ENCODE results near the gene MAP3K19.
"Not testable (repeated sequence)": the region's sequence is repeated elsewhere in the genome, so short reads cannot be mapped to it uniquely, and the experiment has no call there.

Gene MAP3K19

GRCh38 chr2:134980639-134981038, 66.6 kb downstream of the MAP3K19 start:
- no peak for DNase-seq (ENCODE audit: low read depth in 2 of 2)

- no peak for DNase-seq (ENCODE audit: low read depth in 2 of 2)
These were observed 68.0 kb downstream of the MAP3K19 start for GRCh38 chr2:134979221-134979620.

GRCh38 chr2:134977104-134977503, 70.1 kb downstream of the MAP3K19 start:
- not testable (repeated sequence) for DNase-seq (ENCODE audit: low read depth in 2 of 2)

GRCh38 chr2:134976074-134976702, 71.1 kb downstream of the MAP3K19 start:
- no peak for DNase-seq (ENCODE audit: low read depth in 2 of 2)

DNA sequence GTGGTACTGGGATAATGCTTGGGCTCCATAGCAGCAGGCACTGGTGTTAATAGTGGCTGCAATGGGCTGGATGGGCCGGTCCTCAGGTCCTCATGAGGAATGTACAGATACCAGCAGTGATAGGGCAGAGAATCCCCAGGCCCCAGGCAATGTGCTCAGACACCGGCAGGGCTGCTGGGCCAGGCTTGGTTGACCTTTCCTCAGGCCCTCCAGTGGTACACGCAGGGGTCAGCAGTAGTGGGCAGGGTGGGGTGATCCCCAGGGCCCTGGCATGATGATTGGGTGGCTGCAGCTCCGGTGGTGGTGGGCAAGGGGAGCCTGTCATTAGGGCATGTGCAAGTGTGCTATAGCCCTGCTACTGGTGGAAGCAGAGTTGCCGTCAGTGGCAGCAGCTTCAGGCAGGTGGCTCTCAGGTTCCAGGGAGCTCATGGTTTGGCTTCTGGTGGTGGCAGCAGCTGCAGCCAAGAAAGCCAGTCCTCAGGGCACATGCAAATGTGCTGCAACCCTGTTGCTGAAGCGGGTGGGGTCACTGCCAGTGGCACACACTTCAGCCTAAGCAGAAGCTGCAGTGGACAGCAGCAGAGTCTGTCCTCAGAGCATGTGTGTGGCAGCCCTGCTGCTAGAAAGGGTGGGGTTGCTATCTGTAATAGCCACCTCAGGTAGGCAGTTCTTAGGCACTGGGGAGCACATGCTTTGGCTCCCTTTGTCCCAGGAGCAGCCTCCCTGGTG, 71.8 kb downstream of the MAP3K19 start:
- DNase-seq (ENCODE audit: low read depth in 2 of 2): no peak

DNA sequence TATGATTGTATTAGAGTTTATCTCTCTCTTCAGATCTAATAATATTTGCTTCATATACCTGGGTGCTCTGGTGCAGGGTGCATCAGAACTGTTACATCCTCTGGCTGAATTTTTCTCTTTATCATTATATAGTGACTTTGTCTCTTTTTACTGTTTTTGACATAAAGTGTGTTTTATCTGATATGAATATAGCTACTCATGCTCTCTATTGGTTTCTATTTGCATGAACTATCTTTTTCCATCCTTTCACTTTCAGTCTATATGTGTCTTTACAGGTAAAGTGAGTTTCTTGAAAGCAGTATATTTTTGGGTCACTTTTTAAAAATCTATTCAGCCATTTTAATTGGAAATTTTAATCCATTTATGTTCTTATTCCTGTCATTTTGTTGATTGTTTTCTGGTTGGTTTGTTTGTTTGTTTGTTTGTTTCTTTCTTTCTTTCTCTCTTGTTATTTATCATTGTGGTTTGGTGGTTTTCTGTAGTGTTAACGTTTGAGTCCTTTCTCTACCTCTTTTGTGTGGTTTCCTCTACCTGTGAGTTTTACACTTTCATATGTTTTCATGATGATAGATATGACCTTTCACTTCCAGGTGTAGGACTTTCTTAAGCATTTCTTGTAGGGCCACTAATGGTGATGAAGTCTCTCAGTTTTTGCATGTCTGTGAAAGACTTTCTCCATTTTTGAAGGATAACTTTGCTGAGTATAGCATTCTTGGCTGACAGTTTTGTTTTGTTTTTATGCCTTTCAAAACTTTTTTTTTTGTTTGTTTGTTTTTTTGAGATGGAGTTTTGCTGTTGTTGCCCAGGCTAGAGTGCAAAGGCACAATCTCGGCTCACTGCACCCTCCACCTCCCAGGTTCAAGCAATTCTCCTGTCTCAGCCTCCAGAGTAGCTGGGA, 73.8 kb downstream of the MAP3K19 start:
- no peak for DNase-seq (ENCODE audit: low read depth in 2 of 2)

DNA sequence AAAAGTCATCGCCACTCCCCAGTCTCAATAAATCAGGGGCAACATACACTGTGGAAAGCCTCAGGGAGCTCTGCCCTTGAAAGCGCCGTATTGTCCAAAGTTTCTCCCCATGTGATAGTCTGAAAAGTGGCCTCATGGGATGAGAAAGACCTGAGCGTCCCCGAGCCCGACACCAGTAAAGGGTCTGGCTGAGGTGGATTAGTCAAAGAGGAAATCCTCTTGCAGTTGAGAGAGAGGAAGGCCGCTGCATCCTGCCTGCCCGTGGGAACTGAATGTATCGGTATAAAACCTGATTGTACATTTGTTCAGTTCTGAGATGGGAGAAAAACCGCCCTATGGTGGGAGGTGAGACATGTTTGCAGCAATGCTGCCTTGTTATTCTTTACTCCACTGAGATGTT, 80.1 kb downstream of the MAP3K19 start:
- not testable (repeated sequence) for DNase-seq (ENCODE audit: low read depth in 2 of 2)

GRCh38 chr2:134957477-134957876, 89.8 kb downstream of the MAP3K19 start:
- no peak for DNase-seq (ENCODE audit: low read depth in 2 of 2)

GRCh38 chr2:134955744-134956143, 91.5 kb downstream of the MAP3K19 start:
- no peak for DNase-seq (ENCODE audit: low read depth in 2 of 2)

- DNase-seq (ENCODE audit: low read depth in 2 of 2): no peak
These were observed 93.2 kb downstream of the MAP3K19 start for GRCh38 chr2:134954065-134954464.

DNA sequence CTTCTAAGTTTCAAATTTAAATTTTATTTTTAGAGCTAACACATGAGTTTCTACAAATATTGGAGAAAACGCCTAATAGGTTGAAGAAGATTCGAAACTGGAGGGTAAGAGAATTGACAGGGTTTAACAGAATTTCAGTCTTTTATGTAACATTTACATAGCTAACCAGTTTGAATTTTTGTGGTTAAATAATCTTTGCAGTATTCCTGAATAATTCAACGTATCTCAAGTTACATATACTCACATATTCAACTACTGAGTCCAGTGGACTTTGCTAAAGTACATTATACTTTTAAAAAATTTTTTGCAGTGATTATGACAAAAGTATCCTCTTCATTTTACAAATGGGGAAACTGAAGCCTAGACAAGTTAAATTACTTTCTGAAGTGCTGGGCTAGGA, 94.6 kb downstream of the MAP3K19 start:
- no peak for DNase-seq (ENCODE audit: low read depth in 2 of 2)

GRCh38 chr2:134950886-134951285, 96.4 kb downstream of the MAP3K19 start:
- no peak for DNase-seq (ENCODE audit: low read depth in 2 of 2)

GRCh38 chr2:134949981-134950708, 97.1 kb downstream of the MAP3K19 start:
- no peak for DNase-seq (ENCODE audit: low read depth in 2 of 2)

DNA sequence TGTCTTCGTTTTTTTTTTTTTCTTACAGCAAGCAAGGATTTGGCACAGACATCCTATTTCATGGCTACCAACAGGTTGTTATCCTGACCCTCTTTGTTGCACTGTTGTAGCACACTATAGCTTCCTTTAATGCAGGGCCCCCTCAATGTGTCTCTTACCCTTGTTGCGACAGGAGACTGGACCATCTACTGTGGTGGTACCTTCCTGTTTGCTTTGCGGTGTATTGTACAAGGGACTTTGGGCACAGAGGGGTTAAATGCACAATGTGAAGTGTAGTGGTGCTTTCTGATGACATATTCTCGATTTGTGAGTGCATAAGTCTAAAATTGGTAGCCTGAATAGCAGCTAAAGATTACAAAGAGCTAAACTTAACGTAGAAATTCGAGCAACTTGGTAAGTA, 101.2 kb downstream of the MAP3K19 start:
- DNase-seq (ENCODE audit: low read depth in 2 of 2): no peak

- DNase-seq (ENCODE audit: low read depth in 2 of 2): no peak
These were observed 102.3 kb downstream of the MAP3K19 start for GRCh38 chr2:134944975-134945374.

DNA sequence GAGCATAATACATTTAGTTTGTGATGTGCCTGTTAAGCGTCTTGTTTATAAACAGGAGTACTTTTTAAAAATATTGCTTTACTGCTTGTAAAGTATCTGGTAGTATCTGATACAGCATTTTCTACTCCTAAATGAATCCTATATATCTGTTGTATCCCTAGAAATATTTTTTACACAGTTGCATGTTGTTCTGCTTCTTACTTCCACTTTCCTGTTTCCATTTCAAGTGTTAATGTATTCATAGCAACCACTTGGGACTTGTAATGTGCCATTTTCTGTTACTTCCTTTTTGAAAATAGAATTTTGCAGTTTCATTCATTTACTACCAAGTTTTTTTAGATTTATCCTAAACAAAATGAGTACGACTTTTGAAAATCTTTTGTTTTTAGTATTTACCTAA, 103.7 kb downstream of the MAP3K19 start:
- no peak for DNase-seq (ENCODE audit: low read depth in 2 of 2)

- DNase-seq (ENCODE audit: low read depth in 2 of 2): no peak
These were observed 110.6 kb downstream of the MAP3K19 start for GRCh38 chr2:134936691-134937090.

- no peak for DNase-seq (ENCODE audit: low read depth in 2 of 2)
These were observed 112.6 kb downstream of the MAP3K19 start for GRCh38 chr2:134934641-134935040.

DNA sequence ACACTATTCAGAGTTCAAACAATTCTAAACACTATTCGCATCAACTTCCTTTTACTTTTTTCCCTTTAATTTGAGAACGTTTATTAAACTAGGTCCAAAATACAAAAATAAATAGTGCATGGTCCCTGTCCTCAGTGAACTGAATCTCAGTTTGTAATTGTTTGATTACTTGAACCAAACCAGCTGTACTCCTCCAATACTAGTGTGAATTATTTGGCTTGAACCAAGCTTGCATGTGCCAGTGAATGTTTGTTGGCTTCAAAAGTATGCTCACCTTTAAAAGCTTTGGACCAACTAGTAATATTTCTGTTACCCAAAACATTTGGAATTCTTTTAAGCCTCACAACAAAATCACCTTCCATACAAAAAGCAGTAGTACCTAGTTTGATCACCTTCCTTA, 113.1 kb downstream of the MAP3K19 start:
- no peak for DNase-seq (ENCODE audit: low read depth in 2 of 2)

DNA sequence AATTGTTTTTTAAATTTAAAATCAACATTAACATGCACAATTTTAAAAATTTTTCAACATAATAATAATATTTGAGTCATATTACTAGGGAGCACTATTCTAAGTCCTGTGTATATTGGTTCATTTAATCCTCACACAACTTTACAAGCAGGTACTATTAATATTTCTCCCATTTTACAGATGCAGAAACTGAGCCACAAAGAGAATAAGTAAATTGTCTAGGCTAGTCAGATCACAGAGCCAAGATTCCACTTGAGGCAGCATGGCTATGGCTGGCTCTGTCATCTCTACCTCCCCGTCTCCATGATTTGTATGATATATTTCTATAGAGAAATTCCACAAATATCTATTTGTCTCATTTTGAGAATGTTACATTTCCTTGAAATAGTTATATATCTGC, 113.5 kb downstream of the MAP3K19 start:
- no peak for DNase-seq (ENCODE audit: low read depth in 2 of 2)

DNA sequence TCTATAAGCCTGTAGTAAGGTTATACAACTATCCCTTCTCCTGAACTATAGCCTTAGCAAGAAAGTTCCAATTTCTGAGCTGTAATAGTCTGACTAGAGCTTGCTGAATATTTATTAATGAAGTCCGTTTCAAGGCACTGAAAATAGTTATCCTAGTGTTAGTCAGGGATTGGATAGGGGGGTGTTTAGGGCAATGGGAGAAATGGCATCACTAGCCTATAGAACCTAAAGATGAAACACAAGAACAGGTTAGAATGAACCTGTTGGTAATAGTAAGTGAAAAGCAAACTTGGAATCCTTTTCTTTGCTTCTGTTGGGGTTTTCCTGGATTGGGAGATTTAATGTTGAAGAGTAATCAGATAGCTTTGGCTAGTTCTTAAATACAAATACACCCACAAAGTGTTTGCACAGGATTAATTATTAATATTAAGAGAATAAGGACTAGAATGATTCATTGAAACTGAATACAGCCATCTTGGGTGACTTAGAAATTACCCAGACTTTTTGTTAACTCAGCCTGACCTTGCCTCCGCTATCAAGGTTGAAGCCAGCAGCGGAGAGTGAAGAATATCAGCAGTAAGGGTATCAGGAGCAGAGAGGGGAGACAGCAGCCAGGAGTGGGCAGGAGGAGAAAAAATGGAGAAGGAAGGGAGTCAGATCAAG, 114.3 kb downstream of the MAP3K19 start:
- DNase-seq (ENCODE audit: low read depth in 2 of 2): no peak

Measured in stimulated activated CD4-positive, alpha-beta T cell treated with anti-CD3 and anti-CD28 coated beads, Interleukin-15, amount 100 ng/mL, for 48 hours (primary cell).